Measurements from ENCODE around the gene LRP1B. TPM values are rescaled to one million over a fixed set of nuclear protein-coding genes. Genes with fewer than 3 reads are reported as not detected.
"Not testable (repeated sequence)": the region's sequence is repeated elsewhere in the genome, so short reads cannot be mapped to it uniquely, and the experiment has no call there.

The LRP1B gene
- total RNA-seq, 1 experiment from 2014 or later: 0.03 TPM

GRCh38 chr2:141887363-141887762 lies 243.5 kb downstream of the LRP1B start:
- DNase-seq (ENCODE audit: low read depth, low spot score): no peak
- in situ Hi-C loops (cut with HindIII; ENCODE audit: low pct_unique_long_range_greater_than_20kb, low sequenced_read_pairs): no loop called here

GRCh38 chr2:141878016-141878415 lies 252.8 kb downstream of the LRP1B start:
- in situ Hi-C loops (cut with HindIII; ENCODE audit: low pct_unique_long_range_greater_than_20kb, low sequenced_read_pairs): no loop called here
- no peak for DNase-seq (ENCODE audit: low read depth, low spot score)

GRCh38 chr2:141871913-141872634 lies 258.7 kb downstream of the LRP1B start:
- no peak for DNase-seq (ENCODE audit: low read depth, low spot score)
- in situ Hi-C loops (cut with HindIII; ENCODE audit: low pct_unique_long_range_greater_than_20kb, low sequenced_read_pairs): no loop called here

- DNase-seq (ENCODE audit: low read depth, low spot score): no peak
- in situ Hi-C loops (cut with HindIII; ENCODE audit: low pct_unique_long_range_greater_than_20kb, low sequenced_read_pairs): no loop called here
These were observed 261.2 kb downstream of the LRP1B start for GRCh38 chr2:141869572-141869971.

- in situ Hi-C loops (cut with HindIII; ENCODE audit: low pct_unique_long_range_greater_than_20kb, low sequenced_read_pairs): no loop called here
These were observed 266.9 kb downstream of the LRP1B start for GRCh38 chr2:141863964-141864363.

GRCh38 chr2:141856215-141856919 lies 274.4 kb downstream of the LRP1B start:
- in situ Hi-C loops (cut with HindIII; ENCODE audit: low pct_unique_long_range_greater_than_20kb, low sequenced_read_pairs): no loop called here
- DNase-seq (ENCODE audit: low read depth, low spot score): no peak

More at GRCh38 chr2:141863964-141864363, 266.9 kb downstream of the LRP1B start:
- no peak for DNase-seq (ENCODE audit: low read depth, low spot score)

GRCh38 chr2:141848191-141848590 lies 282.6 kb downstream of the LRP1B start:
- in situ Hi-C loops (cut with HindIII; ENCODE audit: low pct_unique_long_range_greater_than_20kb, low sequenced_read_pairs): no loop called here

GRCh38 chr2:141844231-141844630 lies 286.6 kb downstream of the LRP1B start:
- in situ Hi-C loops (cut with HindIII; ENCODE audit: low pct_unique_long_range_greater_than_20kb, low sequenced_read_pairs): no loop called here
- no peak for DNase-seq (ENCODE audit: low read depth, low spot score)

More at GRCh38 chr2:141848191-141848590, 282.6 kb downstream of the LRP1B start:
- no peak for DNase-seq (ENCODE audit: low read depth, low spot score)

GRCh38 chr2:141835103-141835502 lies 295.7 kb downstream of the LRP1B start:
- DNase-seq (ENCODE audit: low read depth, low spot score): no peak
- in situ Hi-C loops (cut with HindIII; ENCODE audit: low pct_unique_long_range_greater_than_20kb, low sequenced_read_pairs): no loop called here

GRCh38 chr2:141828761-141829160 lies 302.1 kb downstream of the LRP1B start:
- in situ Hi-C loops (cut with HindIII; ENCODE audit: low pct_unique_long_range_greater_than_20kb, low sequenced_read_pairs): no loop called here
- DNase-seq (ENCODE audit: low read depth, low spot score): no peak

GRCh38 chr2:141824790-141825189 lies 306.0 kb downstream of the LRP1B start:
- in situ Hi-C loops (cut with HindIII; ENCODE audit: low pct_unique_long_range_greater_than_20kb, low sequenced_read_pairs): no loop called here
- DNase-seq (ENCODE audit: low read depth, low spot score): no peak

- in situ Hi-C loops (cut with HindIII; ENCODE audit: low pct_unique_long_range_greater_than_20kb, low sequenced_read_pairs): no loop called here
- DNase-seq (ENCODE audit: low read depth, low spot score): no peak
These were observed 309.9 kb downstream of the LRP1B start for GRCh38 chr2:141820893-141821292.

- in situ Hi-C loops (cut with HindIII; ENCODE audit: low pct_unique_long_range_greater_than_20kb, low sequenced_read_pairs); DNase-seq (ENCODE audit: low read depth, low spot score): not testable (repeated sequence)
These were observed 315.5 kb downstream of the LRP1B start for GRCh38 chr2:141815320-141815719.

GRCh38 chr2:141814150-141814549 lies 316.7 kb downstream of the LRP1B start:
- no peak for DNase-seq (ENCODE audit: low read depth, low spot score)
- in situ Hi-C loops (cut with HindIII; ENCODE audit: low pct_unique_long_range_greater_than_20kb, low sequenced_read_pairs): no loop called here

- in situ Hi-C loops (cut with HindIII; ENCODE audit: low pct_unique_long_range_greater_than_20kb, low sequenced_read_pairs): no loop called here
These were observed 320.7 kb downstream of the LRP1B start for GRCh38 chr2:141810148-141810547.

GRCh38 chr2:141806090-141806489 lies 324.7 kb downstream of the LRP1B start:
- no peak for DNase-seq (ENCODE audit: low read depth, low spot score)
- in situ Hi-C loops (cut with HindIII; ENCODE audit: low pct_unique_long_range_greater_than_20kb, low sequenced_read_pairs): no loop called here

More at GRCh38 chr2:141810148-141810547, 320.7 kb downstream of the LRP1B start:
- DNase-seq (ENCODE audit: low read depth, low spot score): no peak

GRCh38 chr2:141805302-141805701 lies 325.5 kb downstream of the LRP1B start:
- in situ Hi-C loops (cut with HindIII; ENCODE audit: low pct_unique_long_range_greater_than_20kb, low sequenced_read_pairs): no loop called here
- no peak for DNase-seq (ENCODE audit: low read depth, low spot score)

- no peak for DNase-seq (ENCODE audit: low read depth, low spot score)
These were observed 334.4 kb downstream of the LRP1B start for GRCh38 chr2:141796449-141796848.

GRCh38 chr2:141791521-141791920 lies 339.3 kb downstream of the LRP1B start:
- in situ Hi-C loops (cut with HindIII; ENCODE audit: low pct_unique_long_range_greater_than_20kb, low sequenced_read_pairs): no loop called here
- no peak for DNase-seq (ENCODE audit: low read depth, low spot score)

More at GRCh38 chr2:141796449-141796848, 334.4 kb downstream of the LRP1B start:
- in situ Hi-C loops (cut with HindIII; ENCODE audit: low pct_unique_long_range_greater_than_20kb, low sequenced_read_pairs): no loop called here

Data from SK-MEL-5 (cell line).